Glomerular endothelial cell (primary cell): ENCODE data around the gene ADH6. TPM values are rescaled to one million over a fixed set of nuclear protein-coding genes. Genes with fewer than 3 reads are reported as not detected.
"Not testable (repeated sequence)": the region's sequence is repeated elsewhere in the genome, so short reads cannot be mapped to it uniquely, and the experiment has no call there.

ENCODE experiments used
- DNase-seq: peaks from one replicate; pipeline ENCODE4 v3.0.0-alpha.2; 2011; ENCODE audit warnings: low read depth, low spot score; ENCODE audit errors: extremely low read depth
- total RNA-seq: library from RNA; depleted of rRNA; stranded (reverse); fragments of >200 nt; gene quantifications from 2 replicates; pipeline ENCODE4 v1.2.3, GENCODE V29; 2015

Gene ADH6
- not detected in 2 replicates for total RNA-seq

DNA sequence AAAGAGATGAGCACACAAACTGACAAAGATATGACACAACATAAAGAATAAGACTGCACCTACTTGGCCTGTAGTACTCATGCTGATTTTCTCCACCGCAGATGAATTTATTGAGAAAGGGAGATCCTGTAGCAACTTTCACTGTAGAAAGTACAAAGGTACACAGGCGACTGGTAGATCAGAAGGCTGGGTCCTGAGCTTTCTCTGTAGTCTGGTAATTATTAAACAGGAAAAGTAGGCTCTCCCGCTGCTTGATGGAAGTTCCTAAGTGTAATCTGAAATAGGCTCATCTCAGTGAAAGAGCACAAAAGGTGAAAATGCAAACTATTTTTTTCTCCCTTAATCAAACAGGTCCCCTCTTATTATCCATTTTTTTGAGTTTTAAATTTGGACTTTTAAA, at the start of gene ADH6:
TSS of gene ADH6 (minus strand) at position 175 of the 400 bp plus-strand sequence. CDS start at position 81, 94 bp downstream.
- no peak for DNase-seq

DNA sequence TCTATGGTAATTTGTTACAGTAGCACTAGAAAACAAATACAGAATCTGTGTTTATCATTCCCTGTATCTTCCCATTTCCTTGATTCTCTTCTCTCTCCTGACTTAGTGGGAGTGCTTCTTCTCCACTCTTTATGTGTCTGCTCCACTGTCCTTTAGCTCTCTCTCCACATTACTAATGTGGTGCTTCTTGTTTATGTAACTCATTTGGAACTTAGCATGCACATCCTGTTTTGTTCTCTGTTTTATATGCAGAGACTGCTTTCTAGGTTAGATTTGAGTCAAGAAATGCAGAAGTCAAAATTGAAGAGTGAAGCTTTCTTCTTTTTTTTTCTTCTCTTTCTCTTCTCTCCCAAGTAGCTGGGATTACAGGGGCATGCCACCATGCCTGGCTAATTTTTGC, 45.9 kb upstream of the ADH6 start:
- no peak for DNase-seq

DNA sequence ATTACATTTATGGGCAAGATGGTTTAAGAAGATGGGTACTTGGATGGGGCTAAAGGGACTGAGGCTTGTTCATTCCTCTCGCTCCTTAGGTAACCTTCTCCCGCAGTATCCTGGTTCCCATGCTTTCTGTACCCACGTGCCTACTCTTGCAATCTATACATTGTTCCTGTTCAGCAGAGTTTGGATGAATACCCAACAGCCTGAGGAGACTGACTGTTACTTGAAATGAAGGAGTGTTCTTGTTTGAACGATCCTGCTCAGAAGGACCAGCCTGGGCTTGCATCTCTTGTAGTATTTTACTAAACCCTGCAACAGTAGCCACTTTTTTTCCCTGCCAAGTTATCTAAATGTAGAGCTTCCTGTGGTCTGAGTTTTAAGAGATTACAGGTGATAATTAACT, 33.7 kb upstream of the ADH6 start:
- no peak for DNase-seq

DNA sequence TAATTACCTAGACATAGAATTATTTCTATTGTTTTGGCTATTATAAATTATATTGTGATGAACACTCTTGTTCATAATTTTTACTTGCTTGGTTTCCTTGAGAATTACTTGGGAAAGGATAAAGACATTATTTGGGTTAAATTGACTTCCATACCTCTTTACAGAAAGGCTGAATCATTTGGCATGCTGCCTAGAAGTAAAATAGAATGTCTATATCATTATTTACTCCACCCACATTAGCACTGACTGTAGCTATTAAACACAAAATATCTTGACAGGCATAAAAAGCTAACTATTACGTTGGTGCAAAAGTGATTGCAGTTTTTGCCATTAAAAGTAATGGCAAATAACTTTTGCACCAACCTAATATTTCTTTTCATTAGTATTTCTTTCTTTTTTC, 29.7 kb upstream of the ADH6 start:
- no peak for DNase-seq

DNA sequence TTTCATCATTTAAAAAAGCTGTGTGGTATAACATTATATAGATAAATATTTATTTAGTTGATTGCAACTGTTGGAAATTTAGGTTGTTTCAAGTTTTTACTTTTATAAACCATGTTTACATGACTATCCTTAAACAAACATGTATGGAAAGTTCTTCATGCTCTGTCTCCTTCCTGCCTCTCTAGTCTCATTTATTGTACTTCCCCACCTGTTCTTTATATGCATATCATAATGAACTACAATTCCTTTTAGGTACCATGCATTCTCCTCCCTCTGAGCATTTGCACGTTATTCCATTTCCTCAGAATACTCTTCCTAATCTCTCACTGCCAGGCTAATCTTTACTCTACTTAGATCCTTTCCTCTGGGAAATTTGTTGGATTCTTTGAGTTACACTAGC, 16.9 kb upstream of the ADH6 start:
- DNase-seq: no peak

DNA sequence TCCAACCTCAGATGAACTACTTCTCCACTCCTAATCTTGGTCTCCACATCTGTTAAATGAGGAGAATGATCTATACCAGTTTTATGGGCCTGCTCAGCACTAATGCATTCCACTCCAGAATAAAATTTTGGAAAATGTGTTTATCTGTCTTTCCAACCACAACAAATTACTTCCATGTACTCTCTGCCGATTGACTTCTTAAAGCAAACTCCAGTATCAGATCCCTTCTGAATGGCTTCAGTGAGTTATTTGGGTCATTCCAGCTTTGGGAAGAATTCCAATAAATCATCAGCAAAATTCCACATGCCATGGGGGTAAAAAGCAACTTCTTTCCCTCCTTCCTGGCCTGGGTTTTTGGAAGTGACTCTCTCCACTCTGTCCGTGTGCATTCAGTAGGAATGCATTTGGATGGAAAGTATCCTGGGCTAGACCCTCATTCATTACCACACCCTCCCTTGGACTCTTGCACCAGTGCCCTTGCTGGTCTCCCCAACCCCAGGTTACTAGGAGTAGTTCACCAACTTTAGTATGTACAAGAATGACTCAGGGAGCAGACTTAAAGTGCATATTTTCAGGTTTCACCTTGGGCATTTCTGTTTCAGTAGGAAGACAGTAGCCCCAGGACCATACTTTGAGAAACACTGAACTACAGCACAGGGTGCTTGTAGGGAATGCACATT, 15.4 kb upstream of the ADH6 start:
- DNase-seq: no peak

DNA sequence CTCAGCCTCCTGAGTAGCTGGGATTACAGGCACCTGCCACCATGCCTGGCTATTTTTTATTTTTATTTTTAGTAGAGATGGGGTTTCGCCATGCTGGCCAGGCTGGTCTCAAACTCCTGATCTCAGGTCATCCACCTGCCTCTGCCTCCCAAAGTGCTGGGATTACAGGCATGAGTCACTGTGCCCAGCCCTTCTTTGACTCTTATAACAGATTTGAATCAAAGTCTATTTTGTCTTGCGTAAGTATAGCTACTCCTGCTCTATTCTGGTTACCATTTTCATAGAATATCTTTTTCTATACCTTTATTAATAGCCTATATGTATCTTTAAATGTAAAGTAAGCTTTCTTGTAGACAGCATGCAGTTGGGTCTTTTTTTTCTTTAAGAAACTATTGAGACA, 14.4 kb upstream of the ADH6 start:
- DNase-seq: not testable (repeated sequence)

DNA sequence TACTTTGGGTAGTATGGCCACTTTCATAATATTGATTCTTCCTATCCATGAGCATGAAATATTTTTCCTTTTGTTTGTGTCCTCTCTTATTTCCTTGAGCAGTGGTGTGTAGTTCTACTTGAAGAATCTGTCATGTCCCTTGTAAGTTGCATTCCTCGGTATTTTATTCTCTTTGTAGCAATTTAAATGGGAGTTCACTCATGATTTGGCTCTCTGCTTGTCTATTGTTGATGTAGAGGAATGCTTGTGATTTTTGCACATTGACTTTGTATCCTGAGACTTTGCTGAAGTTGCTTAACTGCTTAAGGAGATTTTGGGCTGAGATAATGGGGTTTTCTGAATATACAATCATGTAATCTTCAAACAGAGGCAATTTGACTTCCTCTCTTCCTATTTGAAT, 9.7 kb upstream of the ADH6 start:
- DNase-seq: not testable (repeated sequence)

DNA sequence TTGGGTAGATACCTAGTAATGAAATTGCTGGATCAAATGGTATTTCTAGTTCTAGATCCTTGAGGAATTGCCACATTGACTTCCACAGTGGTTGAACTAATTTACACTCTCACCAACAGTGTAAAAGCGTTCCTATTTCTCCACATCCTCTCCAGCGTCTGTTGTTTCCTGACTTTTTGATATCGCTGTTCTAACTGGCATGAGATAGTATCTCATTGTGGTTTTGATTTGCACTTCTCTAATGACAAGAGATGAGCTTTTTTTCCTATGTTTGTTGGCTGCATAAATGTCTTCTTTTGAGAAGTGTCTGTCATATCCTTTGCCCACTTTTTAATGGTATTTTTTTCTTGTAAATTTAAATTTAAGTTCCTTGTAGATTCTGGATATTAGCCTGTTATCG, 8.6 kb upstream of the ADH6 start:
- not testable (repeated sequence) for DNase-seq

DNA sequence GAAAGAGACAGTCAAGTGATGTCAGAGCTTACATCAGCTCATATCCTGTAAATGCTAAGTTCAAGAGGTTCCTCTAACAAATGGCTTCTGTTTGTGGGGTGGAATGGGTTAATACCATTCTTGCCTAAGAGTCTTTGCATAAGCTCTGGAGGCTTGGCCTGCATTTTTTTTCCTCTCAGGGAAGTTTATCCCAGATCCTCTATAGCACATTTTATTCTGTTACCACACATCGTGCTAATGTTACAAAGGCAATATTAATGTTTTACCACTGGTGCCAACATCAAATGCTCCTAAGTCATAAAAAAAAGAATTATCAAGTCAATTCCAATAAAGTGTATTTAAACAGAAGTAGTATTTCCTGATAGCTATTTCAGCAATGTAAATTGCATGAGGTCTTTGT, 2.9 kb upstream of the ADH6 start:
- DNase-seq: no peak

DNA sequence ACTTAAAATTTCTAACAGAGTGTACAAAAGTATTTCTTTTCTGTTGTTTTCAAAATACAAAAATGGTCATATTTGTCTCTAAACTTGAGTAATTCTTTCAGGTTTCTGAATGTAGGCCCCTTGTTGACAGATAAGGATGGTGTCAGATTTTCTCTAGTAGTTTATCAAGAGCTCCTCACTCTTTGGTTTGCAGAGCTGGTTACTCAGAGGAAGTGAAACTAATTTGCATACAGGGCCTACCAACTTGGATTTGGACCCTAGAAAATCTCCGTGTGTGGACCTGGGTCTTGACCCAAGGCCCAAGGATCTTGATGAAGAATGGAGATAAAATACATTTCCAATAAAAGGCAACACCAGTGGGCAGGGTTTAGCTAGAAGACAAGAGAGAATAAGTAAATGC, 433 bp upstream of the ADH6 start:
- DNase-seq: no peak

DNA sequence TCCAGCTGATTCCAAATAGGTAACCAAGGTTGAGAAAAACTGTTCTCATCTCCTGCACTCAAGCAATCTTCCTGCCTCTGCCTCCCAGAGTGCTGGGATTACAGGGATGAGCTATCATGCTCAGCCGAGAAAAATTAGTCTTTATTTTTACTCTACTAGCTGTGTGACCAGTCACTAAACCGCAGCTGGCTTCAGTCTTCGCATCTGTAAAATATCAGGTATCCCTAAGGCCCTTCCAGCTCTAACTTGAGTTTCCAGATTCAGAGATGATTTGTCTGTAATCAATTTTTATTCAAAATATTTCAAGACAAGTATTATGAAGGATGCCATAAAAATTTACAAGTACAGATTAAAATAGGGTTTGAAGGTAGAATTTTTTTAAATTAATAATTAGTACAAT, 3.5 kb downstream of the ADH6 start:
- DNase-seq: no peak

DNA sequence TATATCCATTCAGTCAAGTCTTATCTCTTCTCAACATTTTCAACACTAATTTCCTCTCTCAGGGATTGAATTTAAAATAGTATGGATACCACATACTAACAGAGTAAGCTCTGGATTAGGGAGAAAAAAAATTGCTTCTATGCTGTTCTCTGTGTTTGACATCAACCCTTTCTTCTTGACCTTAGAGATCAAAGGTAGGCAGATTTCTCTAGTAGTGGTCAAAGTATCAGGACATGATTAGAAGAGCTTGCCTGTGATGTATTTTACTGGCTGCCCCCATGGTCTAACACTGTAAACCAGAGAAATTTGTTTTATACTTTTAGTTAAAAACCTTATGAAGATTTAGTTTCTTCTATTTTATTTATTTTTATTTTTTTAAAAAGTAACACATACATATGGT, 8.3 kb downstream of the ADH6 start:
- DNase-seq: no peak

DNA sequence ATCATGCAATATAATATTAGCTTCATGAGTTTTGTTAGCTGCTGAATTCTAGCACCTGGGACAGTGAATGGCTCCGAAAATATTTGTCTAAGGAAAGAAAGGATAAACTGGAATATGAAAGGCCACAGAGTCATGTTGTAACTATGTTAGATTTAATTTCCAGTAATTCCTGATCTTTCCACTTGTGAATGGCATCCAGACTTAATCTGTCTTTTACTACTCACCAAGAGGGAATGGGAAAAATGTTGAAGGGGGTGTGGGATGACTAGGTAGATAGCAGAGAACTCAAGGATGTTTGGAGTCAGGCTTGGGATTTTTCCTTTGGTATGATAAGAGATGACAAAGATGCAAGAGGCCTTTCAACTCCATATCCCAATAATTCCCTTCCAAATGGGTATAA, 9.4 kb downstream of the ADH6 start:
- DNase-seq: no peak

DNA sequence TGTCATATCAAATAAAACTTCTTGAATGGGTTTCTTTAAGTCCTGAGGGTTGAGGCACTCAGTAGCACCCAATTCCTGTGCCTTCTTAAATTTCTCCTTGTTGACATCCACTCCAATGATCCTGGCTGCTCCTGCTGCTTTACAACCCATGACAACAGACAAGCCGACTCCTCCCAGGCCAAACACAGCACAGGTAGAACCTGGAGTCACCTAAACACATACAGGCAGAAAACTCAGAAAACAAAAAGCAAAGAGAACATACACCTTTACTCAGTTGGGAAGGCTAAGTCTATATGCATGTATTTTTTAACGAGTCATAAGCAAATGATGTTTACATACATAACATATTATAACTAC, 10.3 kb downstream of the ADH6 start:
- no peak for DNase-seq

DNA sequence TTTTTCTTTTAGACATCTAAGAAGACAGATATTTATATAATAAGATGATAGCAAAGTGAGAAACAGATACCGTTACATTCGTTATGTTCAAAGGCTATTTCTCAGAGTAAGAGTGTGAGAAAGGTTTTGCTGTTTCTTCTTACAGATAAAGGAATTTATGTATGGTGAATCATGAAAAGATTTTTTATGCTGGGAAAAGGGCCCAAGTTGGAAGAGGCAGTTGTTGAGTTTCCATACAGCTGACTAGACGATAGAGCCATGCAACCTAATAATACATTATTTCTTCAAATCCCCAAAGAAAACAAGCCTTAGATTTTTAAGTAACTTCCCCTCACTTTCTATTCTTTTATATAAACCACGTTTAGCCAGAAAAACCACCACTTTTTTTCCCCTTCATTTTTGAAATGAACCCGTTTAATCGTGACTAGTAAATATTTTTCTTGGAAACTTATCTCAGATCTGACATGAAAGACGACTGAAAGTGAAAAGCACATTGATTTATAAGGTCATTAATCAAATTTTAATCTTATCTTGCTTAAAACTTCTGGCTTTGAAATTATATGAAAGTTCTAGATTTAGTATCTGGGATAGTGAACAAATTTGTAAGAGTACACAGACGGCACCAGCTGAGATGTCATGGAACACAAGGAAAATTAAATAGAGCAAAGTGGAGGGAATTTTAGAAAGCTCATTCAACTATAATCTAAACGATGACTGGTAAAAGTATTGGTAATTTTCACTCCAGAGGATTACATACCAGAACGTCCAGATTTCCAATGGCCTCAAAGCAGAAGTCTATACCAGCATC, 10.9 kb downstream of the ADH6 start:
- no peak for DNase-seq

DNA sequence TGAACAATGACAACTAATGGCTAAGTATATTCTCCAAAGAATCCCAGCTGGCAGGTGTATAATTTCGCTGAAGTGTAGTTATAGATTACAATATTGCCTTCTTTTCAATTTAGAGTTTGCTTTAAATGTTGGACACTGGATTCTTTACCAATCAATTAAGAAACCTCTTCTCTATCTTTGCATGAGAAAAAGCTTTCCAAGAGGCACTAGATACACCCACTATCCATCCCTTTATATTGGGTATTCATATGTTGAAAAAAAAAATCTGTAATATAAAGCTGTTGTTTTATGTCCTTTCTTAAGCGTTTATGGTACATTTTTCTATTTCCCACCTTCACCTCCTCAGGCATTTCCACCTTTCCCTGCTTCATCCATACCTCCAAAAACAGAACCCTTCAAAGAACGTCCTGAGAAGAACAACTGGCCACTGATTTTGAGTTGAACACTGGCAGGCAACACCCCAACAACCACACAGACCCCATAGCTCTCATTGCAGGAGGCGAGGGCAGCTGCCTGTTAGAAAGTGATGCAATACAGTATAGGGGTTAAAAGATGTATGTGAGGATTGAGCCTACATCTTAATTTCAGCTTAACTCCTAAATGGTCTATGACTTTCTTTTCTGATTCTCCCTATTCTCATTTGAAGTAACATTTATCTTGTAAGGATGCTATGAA, 11.8 kb downstream of the ADH6 start:
- no peak for DNase-seq

DNA sequence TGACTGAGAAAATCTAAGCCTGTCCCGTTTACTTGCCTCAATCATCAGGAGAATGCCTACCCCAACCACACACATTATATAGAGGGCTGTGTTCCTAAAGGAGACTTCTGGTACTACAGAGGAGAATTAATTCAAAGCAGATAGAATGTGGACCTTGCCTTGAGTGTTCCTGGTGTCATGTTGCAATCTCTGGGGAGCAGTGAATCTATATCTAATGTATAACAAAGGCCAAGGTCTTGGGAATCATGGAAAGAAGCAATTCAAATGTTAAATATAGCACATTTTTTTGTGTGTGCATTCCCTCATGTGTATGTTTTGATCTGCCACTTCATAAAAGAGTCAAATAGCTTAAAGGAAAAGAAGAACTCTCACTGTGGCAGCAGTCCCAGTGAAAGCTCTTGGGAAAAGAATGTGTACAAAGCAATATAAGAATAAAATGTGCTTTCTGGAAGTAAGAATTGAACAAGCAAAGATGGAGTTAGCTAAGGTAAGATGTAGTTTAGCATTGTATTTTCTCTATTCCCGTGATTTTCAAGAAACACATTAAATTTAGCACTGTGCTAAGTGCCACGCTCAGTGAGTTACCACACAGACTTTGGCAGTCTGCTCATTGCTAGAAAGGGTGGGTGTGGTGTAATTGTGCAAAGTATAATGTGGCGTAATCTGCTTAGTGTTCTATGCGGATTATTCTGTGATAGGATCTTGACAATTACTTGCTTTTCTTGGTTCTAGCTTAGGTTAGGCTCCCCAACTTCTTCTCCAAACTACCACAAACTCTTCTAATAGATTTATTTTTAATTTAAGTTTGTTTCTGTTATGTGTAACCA, 13.7 kb downstream of the ADH6 start:
- DNase-seq: no peak

DNA sequence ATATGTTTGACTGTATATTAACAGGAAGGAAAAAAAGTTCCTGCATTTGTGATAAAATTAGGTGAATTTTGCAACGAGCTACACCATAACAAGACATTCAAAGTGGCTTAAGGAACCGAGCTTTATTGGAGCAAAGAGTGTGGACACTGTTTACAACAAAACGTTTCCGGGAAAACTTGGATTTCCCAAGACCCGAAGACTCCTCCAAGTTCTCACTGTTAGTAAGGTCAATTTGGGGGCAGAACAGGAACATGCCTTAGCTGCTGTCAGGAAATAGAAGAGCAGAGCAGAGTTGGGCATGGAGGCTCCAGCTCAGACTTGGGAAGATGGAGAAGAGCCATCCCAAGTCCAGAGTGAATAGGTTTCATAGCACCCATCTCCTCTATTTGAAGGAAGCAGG, 16.5 kb downstream of the ADH6 start:
- no peak for DNase-seq

DNA sequence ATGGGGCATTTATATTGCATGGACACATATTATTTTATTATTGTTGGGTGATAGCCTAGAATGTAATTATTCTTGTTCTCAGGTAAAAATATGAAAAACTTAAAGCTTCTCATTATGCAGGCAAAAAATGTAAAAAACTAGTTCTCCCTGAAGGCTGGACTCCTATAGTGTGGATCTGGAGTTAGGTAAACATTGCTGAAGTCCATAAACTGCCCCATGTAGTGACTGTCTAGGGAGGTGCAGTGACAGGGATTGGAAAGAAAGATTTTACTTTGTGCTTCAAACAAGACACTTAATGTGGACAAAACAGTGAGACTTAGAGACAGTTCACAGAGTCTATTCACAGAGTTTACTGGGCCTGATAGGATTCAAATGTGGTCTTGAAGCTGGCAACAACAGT, 17.0 kb downstream of the ADH6 start:
- DNase-seq: no peak

DNA sequence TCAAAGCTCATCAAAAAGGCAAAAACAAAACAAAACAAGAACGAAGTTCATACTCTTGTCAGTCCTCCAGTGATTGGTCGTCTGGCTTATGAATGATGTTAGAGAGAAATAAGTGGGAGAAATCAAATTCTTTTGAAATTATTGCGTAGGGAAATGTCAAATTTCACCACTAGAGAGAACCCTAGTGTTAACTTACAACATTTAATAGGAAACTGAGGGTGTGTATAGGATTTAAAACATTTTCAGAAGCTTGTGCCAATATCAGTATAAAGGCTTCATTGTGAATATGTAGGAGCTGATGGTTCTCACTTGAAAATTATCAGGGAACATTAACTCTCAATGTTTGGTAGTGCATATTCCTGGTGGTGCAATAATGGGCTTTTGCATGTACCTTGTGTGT, 17.4 kb downstream of the ADH6 start:
- no peak for DNase-seq
